Measurements from ENCODE around the gene EIF5AL1. TPM values are rescaled to one million over a fixed set of nuclear protein-coding genes. Genes with fewer than 3 reads are reported as not detected.

The EIF5AL1 gene
- total and polyA plus RNA-seq, 2 donors (not counting 1 experiment from before 2014, with no cell fraction given): 0.76 to 1.7 TPM

GRCh38 chr10:79563426-79563825 lies 51.1 kb downstream of the EIF5AL1 start:
- H3K4me3 ChIP-seq (ENCODE audit: control extremely low read depth in 1 of 5, extremely low read depth in 1 of 5, insufficient read depth in 1 of 5, low read depth in 2 of 5, low read length in 4 of 5): no peak overlapping the region
- Mint-ChIP-seq H3K4me1 (peaks cover 3% of the 10 kb centered on the region), H3K27ac (no peak overlapping the region), H3K9me3 (ENCODE audit: insufficient read depth) (no peaks in the 10 kb centered on the region), H3K4me3 (no peak overlapping the region), H3K27me3 (peaks cover 39% of the 10 kb centered on the region)
- no peak for TF ChIP-seq CTCF (IDR thresholded peaks at IDR 0.05)
- TF ChIP-seq EZH2 (IDR thresholded peaks at IDR 0.05; ENCODE audit: borderline replicate concordance, insufficient read depth, low read depth, low read length, poor library complexity, severe bottlenecking): no peak
- H3K9me3 ChIP-seq (ENCODE audit: control extremely low read depth in 1 of 3, control insufficient read depth in 2 of 3, insufficient read depth in 1 of 3, low read length in 2 of 3): no peaks in the 10 kb centered on the region
- DNase-seq (no peak), ATAC-seq (ENCODE audit: low read depth) (no peak)
- no peaks in the 10 kb centered on the region for H3K79me2 ChIP-seq (ENCODE audit: control insufficient read depth, insufficient read depth, low read length)
- no peaks in the 10 kb centered on the region for H3K4me1 ChIP-seq (ENCODE audit: control insufficient read depth in 2 of 2, insufficient read depth in 2 of 2, low read length in 2 of 2)
- no peak overlapping the region for H2AFZ ChIP-seq (ENCODE audit: insufficient read depth, low read depth, low read length, poor library complexity, severe bottlenecking)
- no peak overlapping the region for H3K9ac ChIP-seq (ENCODE audit: low read length)
- POLR2A ChIA-PET: no interaction called here
- H4K20me1 ChIP-seq (ENCODE audit: control insufficient read depth, insufficient read depth, low read length, poor library complexity, severe bottlenecking): no peaks in the 10 kb centered on the region
- no peaks in the 10 kb centered on the region for H3K36me3 ChIP-seq (replicated peaks in 1 of 2; ENCODE audit: control extremely low read depth in 1 of 2, control insufficient read depth in 1 of 2, extremely low read depth in 1 of 2, insufficient read depth in 2 of 2, low read length in 1 of 2)
- WGBS (ENCODE audit: insufficient coverage): 57% methylated on average over 2 of the region's 4 CpGs
- intact Hi-C loops (cut with micrococcal nuclease): no loop called here
- peaks cover 0 to 10% (median 7%) of the 10 kb centered on the region in 4 experiments for H3K27me3 ChIP-seq (replicated peaks in 1 of 4; ENCODE audit: control extremely low read depth in 1 of 4, control insufficient read depth in 3 of 4, insufficient read depth in 4 of 4, low read length in 3 of 4)
- H3K27ac ChIP-seq (ENCODE audit: low read length in 2 of 2): no peak overlapping the region
- no peak overlapping the region for H3K4me2 ChIP-seq (replicated peaks; ENCODE audit: low read depth, low read length, poor library complexity, severe bottlenecking)
- CTCF ChIA-PET: interaction anchor here (1.2 kb wide), 1 partner anchor 366 kb away, joined by 3 read pairs; no protein-coding TSS in a partner anchor

Small RNA genes within 50 kb of the gene (small RNA-seq; reads per million reads assigned to genes)
- gene BX248123.2 (ENCODE audit: insufficient read length, low read depth, low replicate concordance) (not detected), gene RPS12P18 (ENCODE audit: insufficient read length, low read depth, low replicate concordance) (not detected)

Other genes starting within 250 kb of the EIF5AL1 start
- 50.4 and 50.7 TPM in 2 replicates for gene PPIF, start 165.1 kb upstream of the EIF5AL1 start, total RNA-seq
- 100 and 199 TPM in 2 replicates for gene PPIF, start 165.1 kb upstream of the EIF5AL1 start, polyA plus RNA-seq
- 2.1 and 2.3 TPM in 2 replicates for gene ZCCHC24, start 66.9 kb upstream of the EIF5AL1 start, total RNA-seq
- 0.34 and 0.48 TPM in 2 replicates for gene ZCCHC24, start 66.9 kb upstream of the EIF5AL1 start, polyA plus RNA-seq
- gene SFTPA2, start 47.9 kb downstream of the EIF5AL1 start, total RNA-seq: not detected in 2 replicates
- gene SFTPA2, start 47.9 kb downstream of the EIF5AL1 start, polyA plus RNA-seq: not detected in 2 replicates
- gene SFTPA1, start 98.4 kb downstream of the EIF5AL1 start, total RNA-seq: not detected in 2 replicates
- not detected in 2 replicates for gene SFTPA1, start 98.4 kb downstream of the EIF5AL1 start, polyA plus RNA-seq
- 0.80 and 1.3 TPM in 2 replicates for gene NUTM2B, start 190.7 kb downstream of the EIF5AL1 start, total RNA-seq
- 0.56 and 1.8 TPM in 2 replicates for gene NUTM2B, start 190.7 kb downstream of the EIF5AL1 start, polyA plus RNA-seq